A549 (cell line): ENCODE data around the gene ERN2. TPM values are rescaled to one million over a fixed set of nuclear protein-coding genes. Genes with fewer than 3 reads are reported as not detected.

ENCODE experiments used
- ATAC-seq, 2 experiments: fragments of 200-7000 bp in 1 of 2; fragments of >200 bp in 1 of 2; cut with Nextera tagmentation in 1 of 2; cut with Tn5 transposase in 1 of 2; 3 replicates each; pipeline versions ENCODE4 v1.8.0 to v1.9.1; 2018 to 2020; ENCODE audit warnings: mild to moderate bottlenecking in 1 of 2, moderate library complexity in 1 of 2
- CTCF ChIA-PET: fragments of 300-600 bp; sonication (Branson Sonifier 250); formaldehyde crosslinking; extraction: SDS; loops from one replicate; lab custom pipeline; 2021; ENCODE audit warnings: antibody characterized with exemption, inconsistent platforms; lab: Yijun Ruan, JAX
- POLR2A ChIA-PET: fragments of 350-600 bp; formaldehyde crosslinking; extraction: SDS; loops from one replicate; lab custom pipeline; 2021; ENCODE audit warnings: antibody characterized with exemption, inconsistent platforms; lab: Yijun Ruan, JAX
- DNase-seq, 2 experiments: peaks; one replicate each; pipeline versions ENCODE4 v3.0.0 to v3.0.0-alpha.2; 2011 to 2016; ENCODE audit warnings: low read depth in 1 of 2, low spot score in 1 of 2
- FAIRE-seq: peaks from 2 replicates; lab custom pipeline; 2011; peaks lifted over from hg19 to GRCh38; lab: Jason Lieb, UNC
- H3K27ac ChIP-seq, 2 experiments: fragments of >200 bp; sonication (Bioruptor Twin); formaldehyde crosslinking; 3 replicates each; pipeline ENCODE4 v1.5.1; 2016 to 2017
- H3K4me1 ChIP-seq: fragments of >200 bp; sonication (Bioruptor Twin); formaldehyde crosslinking; 3 replicates; pipeline ENCODE4 v1.6.1; 2016
- H3K4me2 ChIP-seq: fragments of >200 bp; sonication (Bioruptor Twin); formaldehyde crosslinking; 3 replicates; pipeline ENCODE4 v1.6.1; 2016
- H3K4me3 ChIP-seq: fragments of >200 bp; sonication (Bioruptor Twin); formaldehyde crosslinking; 3 replicates; pipeline ENCODE4 v1.5.1; 2016
- H3K9me3 ChIP-seq: fragments of >200 bp; sonication (Bioruptor Twin); formaldehyde crosslinking; 3 replicates; pipeline ENCODE4 v1.6.1; 2016
- BHLHE40 ChIP-seq: IDR thresholded peaks from 2 replicates; pipeline ENCODE4 v1.6.1; 2012; ENCODE audit warnings: low read depth, low read length, inconsistent platforms
- CHD2 ChIP-seq: fragments of 150-350 bp; IDR thresholded peaks from 2 replicates; pipeline ENCODE4 v1.6.1; 2014; ENCODE audit warnings: low read length; ENCODE audit not compliant: partially characterized antibody
- EHF ChIP-seq: fragments of 250-450 bp; sonication (Bioruptor Pico); IDR thresholded peaks from 2 replicates; pipeline ENCODE4 v1.5.0; 2020; ENCODE audit warnings: mild to moderate bottlenecking
- EP300 ChIP-seq, 2 experiments: fragments of >200 bp; sonication (Bioruptor Twin); formaldehyde crosslinking; IDR thresholded peaks; 2 replicates in 1 of 2; 3 replicates in 1 of 2; pipeline ENCODE4 v1.6.1; 2016 to 2017
- ESRRA ChIP-seq: fragments of 150-350 bp; IDR thresholded peaks from 2 replicates; pipeline ENCODE4 v1.6.1; 2014; ENCODE audit warnings: mild to moderate bottlenecking, low read length, borderline replicate concordance
- FOSB ChIP-seq: fragments of 250-450 bp; sonication (Bioruptor Pico); IDR thresholded peaks from 2 replicates; pipeline ENCODE4 v1.5.0; 2020; ENCODE audit warnings: mild to moderate bottlenecking, moderate library complexity
- HEYL ChIP-seq: fragments of 250-450 bp; sonication (Bioruptor Pico); IDR thresholded peaks from 2 replicates; pipeline ENCODE4 v1.8.0; 2021; ENCODE audit warnings: mild to moderate bottlenecking, moderate library complexity
- HMGXB4 ChIP-seq: fragments of 250-450 bp; sonication (Bioruptor Pico); IDR thresholded peaks from 2 replicates; pipeline ENCODE4 v1.5.0; 2021; ENCODE audit warnings: mild to moderate bottlenecking, moderate library complexity, borderline replicate concordance
- KDM5A ChIP-seq: fragments of 200-600 bp; sonication (generic); IDR thresholded peaks from 2 replicates; pipeline ENCODE4 v1.6.1; 2016; ENCODE audit warnings: antibody characterized with exemption, mild to moderate bottlenecking
- MAFK ChIP-seq: fragments of 450-650 bp; IDR thresholded peaks from 2 replicates; pipeline ENCODE4 v1.6.1; 2014; ENCODE audit not compliant: partially characterized antibody
- NR3C1 ChIP-seq: fragments of >200 bp; sonication (Bioruptor Twin); formaldehyde crosslinking; IDR thresholded peaks from 3 replicates; pipeline ENCODE4 v1.6.1; 2017
- PHF8 ChIP-seq: fragments of 200-600 bp; sonication (generic); IDR thresholded peaks from 2 replicates; pipeline ENCODE4 v1.6.1; 2016; ENCODE audit warnings: low read depth, mild to moderate bottlenecking, antibody characterized with exemption, moderate library complexity, borderline replicate concordance
- POLR2A ChIP-seq: IDR thresholded peaks from 2 replicates; pipeline ENCODE4 v1.6.1; 2012; ENCODE audit warnings: mild to moderate bottlenecking, low read length
- RNF2 ChIP-seq: fragments of 200-600 bp; sonication (generic); IDR thresholded peaks from 2 replicates; pipeline ENCODE4 v1.6.1; 2016; ENCODE audit warnings: low read depth, mild to moderate bottlenecking, antibody characterized with exemption, moderate library complexity, borderline replicate concordance
- TP53 ChIP-seq: fragments of 250-450 bp; sonication (Bioruptor Pico); IDR thresholded peaks from 2 replicates; pipeline ENCODE4 v1.5.0; 2021; ENCODE audit warnings: mild to moderate bottlenecking, moderate library complexity
- ZNF302 ChIP-seq: fragments of 250-450 bp; sonication (Bioruptor Pico); IDR thresholded peaks from 2 replicates; pipeline ENCODE4 v1.9.0; 2021; ENCODE audit warnings: inconsistent platforms, mild to moderate bottlenecking, moderate library complexity
- ZSCAN20 ChIP-seq: fragments of 250-450 bp; sonication (Bioruptor Pico); IDR thresholded peaks from 2 replicates; pipeline ENCODE4 v1.8.0; 2022; ENCODE audit warnings: mild to moderate bottlenecking, moderate library complexity
- WGBS: methylation state at CpG from one replicate; pipeline ENCODE4 v1.1.6; 2017; ENCODE audit errors: missing lambda C conversion rate; 5-methylcytosine and 5-hydroxymethylcytosine counted together
- polyA plus RNA-seq, 4 experiments: library from polyadenylated mRNA; depleted of rRNA in 3 of 4; stranded (reverse); fragments of >200 nt; fragmentation: RNase III in 1 of 4; extraction: RNeasy Plus Mini Kit Qiagen cat#74134 plus additional on column Dnase treatment in 1 of 4; gene quantifications; 2 replicates in 3 of 4; 3 replicates in 1 of 4; pipeline ENCODE4 v1.2.3, GENCODE V29; 2011 to 2017
- TF ChIP-seq, protein P1 (sequence below): fragments of 450-650 bp; IDR thresholded peaks from 2 replicates; pipeline ENCODE4 v1.6.1; 2014; ENCODE audit warnings: antibody characterized with exemption
- TF ChIP-seq, protein P2 (sequence below): fragments of >200 bp; sonication (Bioruptor Twin); formaldehyde crosslinking; IDR thresholded peaks from 3 replicates; pipeline ENCODE4 v1.5.1; 2016
- TF ChIP-seq, protein P3 (sequence below): IDR thresholded peaks from 2 replicates; pipeline ENCODE4 v1.6.1; 2012; ENCODE audit warnings: low read depth, borderline replicate concordance
- TF ChIP-seq, protein P4 (sequence below): fragments of 150-350 bp; IDR thresholded peaks from 2 replicates; pipeline ENCODE4 v1.6.1; 2014; ENCODE audit warnings: low read depth, mild to moderate bottlenecking, low read length

ERN2 gene
- polyA plus RNA-seq, 2 of the 4 experiments (the other 2 are of a cell fraction): not detected

DNA sequence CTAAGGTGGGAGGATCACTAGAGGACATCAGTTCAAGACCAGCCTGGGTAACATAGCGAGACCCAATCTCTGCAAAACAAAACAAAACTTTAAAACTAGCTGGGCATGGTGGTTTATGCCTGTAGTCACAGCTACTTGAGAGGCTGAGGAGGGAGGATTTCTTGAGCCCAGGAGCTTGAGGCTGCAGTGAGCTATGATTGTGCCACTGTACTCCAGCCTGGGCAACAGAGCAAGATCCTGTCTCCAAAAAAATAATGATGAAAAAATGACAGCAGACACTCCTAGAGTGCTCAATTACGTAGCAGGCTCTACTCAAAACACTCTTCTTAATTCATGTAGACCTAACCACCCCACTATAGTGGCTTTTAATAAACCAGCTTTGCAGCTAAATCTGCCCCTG, 12.9 kb downstream of the ERN2 start:
- CTCF ChIA-PET: interaction anchor here (1.2 to 1.9 kb wide), 2 partner anchors 10 to 11 kb away, joined by 4 to 7 read pairs; no protein-coding TSS in a partner anchor

GRCh38 chr16:23699100-23699499, 13.9 kb downstream of the ERN2 start:
- peaks cover 8% of the 10 kb centered on the region; the same call in 1 of the 3 replicates for H3K9me3 ChIP-seq
- no peak overlapping the region for H3K4me3 ChIP-seq
- H3K4me1 ChIP-seq: no peaks in the 10 kb centered on the region
- ATAC-seq: no peak
- FAIRE-seq: no peak
- TF ChIP-seq RNF2: no peak
- TF ChIP-seq HEYL (CRISPR knock-in tag): no peak
- no peak for TF ChIP-seq EP300 (IDR thresholded peaks at IDR 0.05)
- CTCF ChIA-PET: no interaction called here
- H3K27ac ChIP-seq: no peak overlapping the region
- WGBS: 81% methylated on average over 4 of the region's 4 CpGs
- DNase-seq: peak in 1 of 2 experiments; percentile 24
- H3K4me2 ChIP-seq: no peak overlapping the region
- POLR2A ChIA-PET: no interaction called here

More for the DNA sequence above, 12.9 kb downstream of the ERN2 start:
- no peaks in the 10 kb centered on the region for H3K4me1 ChIP-seq
- whole genome bisulfite sequencing: 86% methylated on average over 2 of the region's 2 CpGs
- POLR2A ChIA-PET: no interaction called here
- DNase-seq: no peak
- H3K27ac ChIP-seq: no peak overlapping the region
- TF ChIP-seq NR3C1 (no peak), CHD2 (no peak), ZNF302 (CRISPR knock-in tag) (no peak), BHLHE40 (no peak), EHF (CRISPR knock-in tag) (no peak), POLR2A (no peak)
- TF ChIP-seq, protein P1, sequence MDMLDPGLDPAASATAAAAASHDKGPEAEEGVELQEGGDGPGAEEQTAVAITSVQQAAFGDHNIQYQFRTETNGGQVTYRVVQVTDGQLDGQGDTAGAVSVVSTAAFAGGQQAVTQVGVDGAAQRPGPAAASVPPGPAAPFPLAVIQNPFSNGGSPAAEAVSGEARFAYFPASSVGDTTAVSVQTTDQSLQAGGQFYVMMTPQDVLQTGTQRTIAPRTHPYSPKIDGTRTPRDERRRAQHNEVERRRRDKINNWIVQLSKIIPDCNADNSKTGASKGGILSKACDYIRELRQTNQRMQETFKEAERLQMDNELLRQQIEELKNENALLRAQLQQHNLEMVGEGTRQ: no peak
- no peak for ATAC-seq
- peaks cover 8% of the 10 kb centered on the region; the same call in 1 of the 3 replicates for H3K9me3 ChIP-seq
- FAIRE-seq: no peak
- no peak overlapping the region for H3K4me3 ChIP-seq
- no peak overlapping the region for H3K4me2 ChIP-seq

DNA sequence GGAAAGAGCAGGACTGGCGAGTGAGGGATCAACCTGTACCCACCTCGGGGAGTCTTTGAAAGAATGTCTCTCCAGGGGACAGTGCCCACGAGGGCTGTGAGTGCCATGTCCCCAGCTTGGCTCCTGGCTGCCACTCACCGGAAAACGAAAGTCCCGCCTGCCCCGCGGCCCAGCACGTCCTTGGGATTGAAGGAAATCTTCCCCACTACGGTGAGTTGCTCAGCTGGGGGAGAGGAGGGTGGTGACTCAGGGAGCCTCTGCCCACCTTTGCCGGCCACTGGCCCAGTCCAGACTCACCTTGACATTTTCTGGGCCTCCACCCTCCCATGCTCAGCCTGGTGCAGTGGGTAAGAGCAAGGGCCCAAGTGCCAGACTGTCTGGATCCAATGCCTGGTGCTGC, 17.3 kb downstream of the ERN2 start:
- DNase-seq: no peak
- TF ChIP-seq ZSCAN20 (no peak), FOSB (CRISPR knock-in tag) (no peak), KDM5A (no peak), TP53 (CRISPR knock-in tag) (no peak)
- TF ChIP-seq, all 56 proteins: peak for 0
- Histone ChIP-seq H3K9me3 (no peaks in the 10 kb centered on the region), H3K4me3 (no peak overlapping the region), H3K4me1 (0 out of 3 replicates have a peak, but pooled peaks cover 3% of the 10 kb centered on the region), H3K27ac (no peak overlapping the region), H3K4me2 (no peak overlapping the region)
- no peak for ATAC-seq
- 82% methylated on average over 11 of the region's 11 CpGs for WGBS
- CTCF ChIA-PET: interaction anchor here (0.9 to 1.9 kb wide), 2 partner anchors 32 to 98 kb away, joined by 3 to 6 read pairs; no protein-coding TSS in a partner anchor
- POLR2A ChIA-PET: no interaction called here
- no peak for FAIRE-seq

GRCh38 chr16:23694644-23695373, 18.2 kb downstream of the ERN2 start:
- Histone ChIP-seq H3K9me3 (no peaks in the 10 kb centered on the region), H3K4me3 (no peak overlapping the region), H3K4me1 (0 out of 3 replicates have a peak, but pooled peaks cover 3% of the 10 kb centered on the region), H3K27ac (no peak overlapping the region), H3K4me2 (no peak overlapping the region)
- ChIA-PET CTCF (interaction anchor here (0.9 to 1.9 kb wide), 3 partner anchors 9 to 97 kb away, joined by 3 to 6 read pairs (median 3); no protein-coding TSS in a partner anchor), POLR2A (no interaction called here)
- 80% methylated on average over 31 of the region's 32 CpGs for WGBS
- DNase-seq (no peak), FAIRE-seq (no peak), ATAC-seq (peak; percentile 26 to 31; a peak in 4 of 6 replicates)
- TF ChIP-seq, protein P2, sequence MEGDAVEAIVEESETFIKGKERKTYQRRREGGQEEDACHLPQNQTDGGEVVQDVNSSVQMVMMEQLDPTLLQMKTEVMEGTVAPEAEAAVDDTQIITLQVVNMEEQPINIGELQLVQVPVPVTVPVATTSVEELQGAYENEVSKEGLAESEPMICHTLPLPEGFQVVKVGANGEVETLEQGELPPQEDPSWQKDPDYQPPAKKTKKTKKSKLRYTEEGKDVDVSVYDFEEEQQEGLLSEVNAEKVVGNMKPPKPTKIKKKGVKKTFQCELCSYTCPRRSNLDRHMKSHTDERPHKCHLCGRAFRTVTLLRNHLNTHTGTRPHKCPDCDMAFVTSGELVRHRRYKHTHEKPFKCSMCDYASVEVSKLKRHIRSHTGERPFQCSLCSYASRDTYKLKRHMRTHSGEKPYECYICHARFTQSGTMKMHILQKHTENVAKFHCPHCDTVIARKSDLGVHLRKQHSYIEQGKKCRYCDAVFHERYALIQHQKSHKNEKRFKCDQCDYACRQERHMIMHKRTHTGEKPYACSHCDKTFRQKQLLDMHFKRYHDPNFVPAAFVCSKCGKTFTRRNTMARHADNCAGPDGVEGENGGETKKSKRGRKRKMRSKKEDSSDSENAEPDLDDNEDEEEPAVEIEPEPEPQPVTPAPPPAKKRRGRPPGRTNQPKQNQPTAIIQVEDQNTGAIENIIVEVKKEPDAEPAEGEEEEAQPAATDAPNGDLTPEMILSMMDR: no peak
- no peak for TF ChIP-seq NR3C1
- TF ChIP-seq HMGXB4 (CRISPR knock-in tag): no peak
- TF ChIP-seq ESRRA: no peak
- no peak for TF ChIP-seq MAFK
- TF ChIP-seq, protein P3, sequence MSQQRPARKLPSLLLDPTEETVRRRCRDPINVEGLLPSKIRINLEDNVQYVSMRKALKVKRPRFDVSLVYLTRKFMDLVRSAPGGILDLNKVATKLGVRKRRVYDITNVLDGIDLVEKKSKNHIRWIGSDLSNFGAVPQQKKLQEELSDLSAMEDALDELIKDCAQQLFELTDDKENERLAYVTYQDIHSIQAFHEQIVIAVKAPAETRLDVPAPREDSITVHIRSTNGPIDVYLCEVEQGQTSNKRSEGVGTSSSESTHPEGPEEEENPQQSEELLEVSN: no peak
- TF ChIP-seq PHF8: no peak
- TF ChIP-seq, protein P4, sequence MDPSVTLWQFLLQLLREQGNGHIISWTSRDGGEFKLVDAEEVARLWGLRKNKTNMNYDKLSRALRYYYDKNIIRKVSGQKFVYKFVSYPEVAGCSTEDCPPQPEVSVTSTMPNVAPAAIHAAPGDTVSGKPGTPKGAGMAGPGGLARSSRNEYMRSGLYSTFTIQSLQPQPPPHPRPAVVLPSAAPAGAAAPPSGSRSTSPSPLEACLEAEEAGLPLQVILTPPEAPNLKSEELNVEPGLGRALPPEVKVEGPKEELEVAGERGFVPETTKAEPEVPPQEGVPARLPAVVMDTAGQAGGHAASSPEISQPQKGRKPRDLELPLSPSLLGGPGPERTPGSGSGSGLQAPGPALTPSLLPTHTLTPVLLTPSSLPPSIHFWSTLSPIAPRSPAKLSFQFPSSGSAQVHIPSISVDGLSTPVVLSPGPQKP: no peak
- no peak for TF ChIP-seq KDM5A
- TF ChIP-seq EP300 (IDR thresholded peaks at IDR 0.05): no peak
